DND-41 (cell line): ENCODE data around the gene SULT1A2.

Experiments
- EZH2 ChIP-seq: IDR thresholded peaks from 3 replicates; pipeline ENCODE4 v1.6.1; 2012; ENCODE audit warnings: borderline replicate concordance, low read depth, mild to moderate bottlenecking, moderate library complexity, low read length, inconsistent platforms; ENCODE audit not compliant: severe bottlenecking
- TF ChIP-seq, protein P1 (sequence below): IDR thresholded peaks from 2 replicates; pipeline ENCODE4 v1.5.1; 2012; ENCODE audit warnings: borderline replicate concordance, low read length, moderate library complexity, mild to moderate bottlenecking; ENCODE audit not compliant: poor library complexity, severe bottlenecking; ENCODE audit errors: extremely low read depth

DNA sequence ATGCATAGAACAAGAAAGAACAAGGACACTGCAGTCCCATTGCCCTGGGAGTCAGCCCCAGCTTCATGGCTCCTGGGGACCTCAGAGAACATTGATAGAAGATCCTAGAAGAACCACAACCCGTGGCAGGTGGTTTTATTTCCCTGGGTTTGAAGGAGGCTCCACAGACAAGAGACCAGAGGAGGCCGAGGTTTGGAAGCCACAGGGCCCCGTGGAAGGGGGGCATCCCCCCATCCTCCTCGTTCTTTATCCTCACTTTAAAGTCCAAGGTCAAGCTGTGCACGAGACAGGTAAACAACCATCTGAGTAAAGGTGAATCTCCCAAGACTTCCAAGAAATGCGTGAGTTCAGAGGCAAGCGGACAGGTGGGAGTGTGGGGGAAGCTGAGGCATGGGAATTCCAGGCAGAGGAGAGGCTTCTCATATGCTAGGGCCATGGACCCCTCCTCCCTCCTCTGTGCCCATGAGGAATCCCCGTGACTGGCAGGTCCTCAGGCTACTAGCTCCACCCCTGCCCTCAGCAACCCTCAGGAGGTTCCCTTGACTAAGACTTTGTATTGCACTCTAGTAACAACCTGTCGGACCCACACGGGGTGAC lies 13.8 kb upstream of the SULT1A2 start:
- TF ChIP-seq, protein P1, sequence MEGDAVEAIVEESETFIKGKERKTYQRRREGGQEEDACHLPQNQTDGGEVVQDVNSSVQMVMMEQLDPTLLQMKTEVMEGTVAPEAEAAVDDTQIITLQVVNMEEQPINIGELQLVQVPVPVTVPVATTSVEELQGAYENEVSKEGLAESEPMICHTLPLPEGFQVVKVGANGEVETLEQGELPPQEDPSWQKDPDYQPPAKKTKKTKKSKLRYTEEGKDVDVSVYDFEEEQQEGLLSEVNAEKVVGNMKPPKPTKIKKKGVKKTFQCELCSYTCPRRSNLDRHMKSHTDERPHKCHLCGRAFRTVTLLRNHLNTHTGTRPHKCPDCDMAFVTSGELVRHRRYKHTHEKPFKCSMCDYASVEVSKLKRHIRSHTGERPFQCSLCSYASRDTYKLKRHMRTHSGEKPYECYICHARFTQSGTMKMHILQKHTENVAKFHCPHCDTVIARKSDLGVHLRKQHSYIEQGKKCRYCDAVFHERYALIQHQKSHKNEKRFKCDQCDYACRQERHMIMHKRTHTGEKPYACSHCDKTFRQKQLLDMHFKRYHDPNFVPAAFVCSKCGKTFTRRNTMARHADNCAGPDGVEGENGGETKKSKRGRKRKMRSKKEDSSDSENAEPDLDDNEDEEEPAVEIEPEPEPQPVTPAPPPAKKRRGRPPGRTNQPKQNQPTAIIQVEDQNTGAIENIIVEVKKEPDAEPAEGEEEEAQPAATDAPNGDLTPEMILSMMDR = no peak
- no peak for TF ChIP-seq EZH2
